GM18507 (cell line): ENCODE measurements around the gene CEACAM21.

Experiments used
- DNase-seq: peaks from one replicate; pipeline ENCODE4 v3.0.0; 2011; ENCODE audit warnings: low read depth; ENCODE audit not compliant: insufficient read length; ENCODE audit errors: extremely low spot score
- FAIRE-seq: peaks from 2 replicates; lab custom pipeline; 2011; peaks lifted over from hg19 to GRCh38; lab: Jason Lieb, UNC

CEACAM21 gene

DNA sequence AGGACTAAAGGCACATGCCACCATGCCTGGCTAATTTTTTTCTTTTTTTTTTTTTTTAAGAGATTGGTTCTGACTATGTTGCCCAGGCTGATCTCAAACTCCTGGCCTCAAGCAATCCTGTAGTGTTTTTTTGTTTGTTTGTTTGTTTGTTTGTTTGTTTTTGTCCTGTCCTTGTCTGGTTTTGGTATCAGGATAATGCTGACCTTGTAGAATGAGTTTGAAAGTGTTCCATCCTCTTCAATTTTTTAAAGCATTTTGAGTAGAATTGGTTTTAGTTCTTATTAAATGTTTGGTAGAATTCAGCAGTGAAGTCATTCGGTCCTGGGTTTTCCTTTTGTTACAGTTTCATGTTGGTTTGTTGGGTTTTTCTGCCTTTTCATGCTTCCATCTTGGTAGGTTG lies 31.7 kb downstream of the CEACAM21 start:
- DNase-seq: no peak
- FAIRE-seq: no peak

DNA sequence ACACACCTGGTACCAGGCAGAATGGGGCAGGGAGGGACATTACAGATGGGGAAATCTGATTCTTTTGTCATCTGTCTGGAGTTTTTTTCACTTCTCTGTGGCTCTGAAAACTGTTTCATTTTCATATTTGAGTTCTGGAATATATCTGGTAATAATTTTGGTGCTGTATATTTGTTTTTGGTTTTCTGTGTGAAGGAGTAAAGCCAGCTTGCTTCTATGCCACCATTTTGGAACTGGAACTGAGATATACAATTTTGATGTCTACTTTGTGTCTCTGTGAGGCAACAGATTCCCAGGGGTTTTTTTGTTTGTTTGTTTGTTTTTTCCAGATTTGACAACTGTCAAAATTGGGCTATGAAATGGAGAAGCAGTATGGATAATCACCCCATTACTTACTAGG lies 34.8 kb downstream of the CEACAM21 start:
- FAIRE-seq: no peak

GRCh38 chr19:41612483-41612882 lies 36.5 kb downstream of the CEACAM21 start:
- no peak for DNase-seq
- FAIRE-seq: no peak

More for the DNA sequence above, 34.8 kb downstream of the CEACAM21 start:
- no peak for DNase-seq

DNA sequence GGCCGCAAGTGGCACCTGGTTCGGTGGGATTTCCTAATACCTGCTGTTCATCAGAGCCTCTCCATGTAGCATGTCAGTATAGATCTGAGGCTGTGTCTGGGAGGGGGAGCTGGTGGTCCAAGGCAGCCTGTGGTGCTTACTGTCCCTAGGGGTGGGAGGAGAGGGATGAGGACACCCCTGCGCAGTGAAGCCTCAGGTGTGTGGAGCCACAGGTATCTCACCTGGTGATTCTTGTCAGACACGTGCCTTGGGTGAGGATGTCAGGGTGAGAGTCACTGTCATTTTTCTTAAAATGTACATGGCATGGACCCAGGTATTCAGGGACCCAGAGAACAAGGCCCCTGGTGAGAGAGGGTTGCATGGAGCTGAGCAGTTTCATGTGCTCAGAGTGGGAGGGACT lies 39.2 kb downstream of the CEACAM21 start:
- DNase-seq (no peak), FAIRE-seq (no peak)

GRCh38 chr19:41616792-41617621 lies 41.0 kb downstream of the CEACAM21 start:
- FAIRE-seq (no peak), DNase-seq (no peak)

GRCh38 chr19:41617941-41618730 lies 42.2 kb downstream of the CEACAM21 start:
- no peak for FAIRE-seq
- DNase-seq: no peak

GRCh38 chr19:41619018-41619556 lies 43.1 kb downstream of the CEACAM21 start:
- DNase-seq (no peak), FAIRE-seq (no peak)

DNA sequence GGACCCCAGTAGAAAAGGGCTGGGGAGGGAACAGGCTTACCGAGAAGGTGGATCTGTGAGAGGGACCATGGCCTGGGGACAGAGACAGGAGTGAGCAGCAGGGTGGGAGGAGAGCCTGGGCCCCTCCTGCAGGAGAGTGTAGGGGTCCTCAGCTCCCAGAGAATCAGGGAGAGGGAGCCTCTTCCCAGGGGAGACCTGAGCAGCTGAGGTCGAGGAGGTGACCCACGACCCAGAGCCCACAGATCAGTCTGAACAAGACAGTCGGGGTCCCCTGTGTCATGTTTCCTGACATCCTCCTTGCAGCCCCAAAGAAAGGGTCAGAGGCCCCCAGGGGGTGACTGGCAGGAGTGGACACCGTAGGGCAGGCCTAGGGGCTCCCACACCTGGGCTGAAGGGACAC lies 44.2 kb downstream of the CEACAM21 start:
- DNase-seq (no peak), FAIRE-seq (no peak)

DNA sequence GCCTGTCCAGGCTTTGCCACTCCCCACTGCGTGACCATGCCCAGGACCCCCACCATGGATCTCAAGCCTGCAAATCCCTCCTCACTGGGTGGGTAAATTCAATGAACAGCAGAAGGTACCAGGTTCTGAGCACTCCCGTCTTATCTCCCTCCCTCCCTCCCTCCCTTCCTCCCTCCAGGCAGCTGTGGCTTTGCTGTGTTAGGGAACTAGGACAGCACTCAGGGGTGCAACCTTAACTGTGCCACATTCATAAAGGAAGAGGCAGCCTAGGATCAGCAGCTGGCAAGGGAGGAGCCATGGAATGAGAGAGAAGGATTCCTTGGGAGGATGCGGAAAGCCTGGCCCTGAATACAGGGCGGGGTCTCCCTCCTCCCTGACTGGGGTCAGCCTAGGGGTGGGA lies 45.3 kb downstream of the CEACAM21 start:
- FAIRE-seq (no peak), DNase-seq (no peak)

DNA sequence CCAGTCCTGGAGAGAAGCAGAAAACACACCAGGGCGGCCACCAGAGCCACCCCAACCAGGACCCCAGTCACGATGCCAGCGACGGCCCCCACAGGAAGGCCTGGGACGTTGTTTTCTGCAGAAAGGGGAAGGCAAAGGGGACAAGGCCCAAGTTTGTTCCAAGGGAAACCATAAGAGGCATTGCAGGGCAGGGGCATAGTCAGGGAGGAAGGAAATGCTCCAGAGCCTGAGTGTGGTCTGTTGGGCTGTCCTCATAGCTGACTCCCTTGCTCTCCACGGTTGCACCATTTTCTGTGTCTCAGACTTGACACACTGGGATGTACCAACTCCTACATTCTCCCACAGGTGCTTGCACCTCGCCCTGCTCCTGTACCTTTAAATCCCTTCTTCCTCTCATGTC lies 45.7 kb downstream of the CEACAM21 start:
- DNase-seq (no peak), FAIRE-seq (no peak)

GRCh38 chr19:41623360-41623759 lies 47.4 kb downstream of the CEACAM21 start:
- FAIRE-seq: no peak

DNA sequence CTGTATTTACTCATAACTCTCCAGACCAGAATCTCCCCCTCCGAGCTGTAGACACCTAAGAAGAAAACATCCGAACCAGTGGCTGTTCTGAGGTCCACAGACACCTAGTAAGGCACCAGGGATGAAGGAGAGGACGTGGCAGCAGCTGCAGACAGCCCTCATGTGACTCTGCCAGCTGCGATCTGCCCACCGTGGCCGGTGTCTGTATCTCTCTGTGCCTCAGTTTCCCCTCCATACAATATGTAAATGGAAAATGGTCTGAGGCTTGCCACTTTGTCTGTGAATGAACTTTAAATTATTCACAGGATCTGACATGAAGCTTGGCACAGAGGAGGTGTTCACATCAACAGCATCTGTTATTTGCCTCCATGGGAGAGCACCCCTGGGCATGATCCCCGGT lies 48.5 kb downstream of the CEACAM21 start:
- FAIRE-seq (no peak), DNase-seq (no peak)

More at GRCh38 chr19:41623360-41623759, 47.4 kb downstream of the CEACAM21 start:
- no peak for DNase-seq

DNA sequence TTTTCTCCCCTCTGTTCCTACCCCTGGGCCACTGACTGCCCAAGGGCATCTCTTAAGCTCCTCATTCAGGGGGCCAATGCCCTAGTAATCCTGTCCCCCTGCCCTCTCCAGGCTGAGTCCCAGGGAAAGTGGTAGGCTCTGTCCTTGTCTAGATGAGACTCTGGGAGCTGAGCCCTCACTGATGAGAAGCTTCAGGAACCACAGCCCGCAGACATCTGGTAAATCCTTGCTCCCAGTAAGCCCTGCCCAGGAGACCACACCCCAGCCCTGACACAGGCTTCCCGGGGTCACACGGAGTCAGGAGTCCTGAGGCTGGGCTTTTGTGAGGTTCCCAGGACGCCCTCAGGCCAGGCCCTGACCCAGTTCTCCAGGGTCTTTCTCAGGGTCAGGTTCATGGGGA lies 49.0 kb downstream of the CEACAM21 start:
- FAIRE-seq: no peak

GRCh38 chr19:41626278-41626677 lies 50.3 kb downstream of the CEACAM21 start:
- FAIRE-seq (no peak), DNase-seq (no peak)

More for the DNA sequence above, 49.0 kb downstream of the CEACAM21 start:
- DNase-seq: no peak

- FAIRE-seq: no peak
- DNase-seq: no peak
These were observed 50.9 kb downstream of the CEACAM21 start, which contains the start of gene CEACAM4 for GRCh38 chr19:41626877-41627276. TSS of gene CEACAM4 (minus strand) at chr19:41627074. CDS start at chr19:41626963, 111 bp downstream.

DNA sequence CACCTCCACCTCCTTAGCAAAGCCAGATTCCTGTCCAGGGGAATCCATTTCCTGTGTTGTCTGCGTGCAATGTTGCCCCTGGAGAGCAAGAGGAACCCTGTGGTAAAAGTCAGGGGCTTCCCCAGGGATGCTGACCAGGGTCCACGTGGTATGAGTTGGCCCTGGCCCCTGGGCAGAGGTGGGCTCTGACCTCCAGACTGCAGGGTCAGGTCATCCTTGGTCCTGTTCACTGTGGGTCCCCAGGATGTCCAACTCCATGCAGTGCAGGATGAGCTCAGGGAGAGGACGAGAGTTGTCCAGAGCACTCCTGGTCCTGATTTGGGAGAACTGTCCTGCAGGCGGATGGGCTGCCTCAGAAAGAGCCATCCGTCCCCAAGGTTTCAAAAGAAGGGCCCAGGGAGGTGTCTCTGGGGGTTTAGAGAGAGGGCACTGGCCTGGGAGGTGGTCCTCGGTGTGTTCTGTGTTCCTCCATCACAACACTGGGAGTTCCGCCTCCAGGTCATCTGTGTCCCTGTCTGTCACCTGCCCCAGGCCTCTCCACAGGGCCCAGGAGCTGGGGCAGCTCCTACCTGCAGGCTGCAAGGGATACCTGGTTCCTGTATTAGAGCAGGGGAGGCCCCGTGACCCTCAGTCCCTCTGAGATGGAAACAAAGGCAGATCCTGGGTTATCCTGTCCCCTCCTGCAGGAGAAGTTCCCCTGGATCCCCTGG lies 52.2 kb downstream of the CEACAM21 start:
- FAIRE-seq (no peak), DNase-seq (no peak)
